NT2/D1 (cell line): ENCODE results near the gene OBSCN.

Experiments used
- DNase-seq: peaks from one replicate; pipeline ENCODE4 v3.0.0-alpha.2; 2011; ENCODE audit warnings: low read depth, low spot score
- H3K27me3 ChIP-seq: 2 replicates; pipeline ENCODE4 v1.6.0; 2011; ENCODE audit warnings: mild to moderate bottlenecking; ENCODE audit not compliant: insufficient read length, insufficient read depth
- H3K36me3 ChIP-seq: 2 replicates; pipeline ENCODE4 v1.6.1; 2011; ENCODE audit warnings: mild to moderate bottlenecking, low read length, mixed read lengths; ENCODE audit not compliant: insufficient read depth, insufficient read length
- H3K4me1 ChIP-seq: 2 replicates; pipeline ENCODE4 v1.5.1; 2011; ENCODE audit not compliant: insufficient read depth, insufficient read length
- H3K4me3 ChIP-seq: 2 replicates; pipeline ENCODE4 v1.5.1; 2011; ENCODE audit warnings: low read depth; ENCODE audit not compliant: insufficient read length
- H3K9ac ChIP-seq: 2 replicates; pipeline ENCODE4 v1.6.0; 2011; ENCODE audit warnings: low read depth; ENCODE audit not compliant: insufficient read length
- H3K9me3 ChIP-seq: 2 replicates; pipeline ENCODE4 v1.5.1; 2011; ENCODE audit warnings: mild to moderate bottlenecking, low read length; ENCODE audit not compliant: insufficient read depth
- SUZ12 ChIP-seq: IDR thresholded peaks from 2 replicates; pipeline ENCODE4 v1.6.1; 2011; ENCODE audit not compliant: insufficient read length, insufficient read depth; ENCODE audit errors: extremely low read depth
- YY1 ChIP-seq: IDR thresholded peaks from 2 replicates; pipeline ENCODE4 v1.6.1; 2011; ENCODE audit not compliant: insufficient read length, insufficient read depth
- ZNF274 ChIP-seq: IDR thresholded peaks from 2 replicates; pipeline ENCODE4 v1.6.1; 2011; ENCODE audit warnings: mild to moderate bottlenecking, low read depth, low read length

Gene OBSCN

DNA sequence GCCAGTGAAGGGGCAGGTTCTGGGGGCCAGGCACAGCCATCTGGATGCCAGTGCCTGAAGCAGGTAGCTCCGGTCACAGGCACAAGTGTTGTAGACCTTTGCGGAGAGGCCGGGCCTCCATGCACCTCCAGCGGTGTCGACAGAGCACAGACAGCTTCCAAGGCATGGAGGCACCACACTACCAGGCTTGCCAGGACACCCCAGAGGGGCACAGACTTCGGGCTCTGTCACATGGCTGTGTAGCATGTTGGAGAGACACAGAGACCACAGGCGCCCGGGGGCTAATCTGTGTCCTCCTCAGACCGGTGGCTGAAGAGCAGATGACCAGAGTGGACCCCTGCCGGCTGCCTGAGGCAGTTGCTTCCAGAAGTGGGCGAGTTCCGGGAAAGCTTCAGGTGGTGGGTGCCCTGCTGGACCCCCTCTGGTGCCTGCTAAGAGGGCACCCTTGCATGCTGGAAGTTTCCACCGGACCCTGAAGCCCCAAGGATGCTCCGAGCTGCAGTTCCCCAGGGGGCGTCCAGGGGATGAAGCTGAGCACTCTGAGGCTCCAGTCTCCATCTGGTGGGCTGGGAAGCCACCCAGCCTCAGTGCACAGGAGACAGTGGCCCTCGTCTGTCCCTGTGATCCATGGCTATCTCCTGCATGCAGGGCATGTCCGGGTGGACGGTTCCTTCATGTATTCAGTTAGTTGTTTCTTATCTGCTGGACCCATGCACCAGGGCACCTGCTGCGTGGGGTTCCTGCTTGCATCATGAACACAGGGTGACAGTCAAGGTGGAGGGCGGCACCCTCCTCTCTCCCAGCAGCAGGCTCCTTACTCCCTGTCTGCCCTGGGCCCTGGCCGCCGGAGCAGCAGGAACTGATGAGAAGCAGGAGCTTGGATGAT, 82.4 kb downstream of the OBSCN start:
- no peak overlapping the region for H3K9ac ChIP-seq
- no peak for TF ChIP-seq YY1
- H3K4me1 ChIP-seq = no peaks in the 10 kb centered on the region
- DNase-seq = no peak
- no peak overlapping the region for H3K4me3 ChIP-seq
- H3K36me3 ChIP-seq = peaks cover 79% of the 10 kb centered on the region
- H3K9me3 ChIP-seq = no peaks in the 10 kb centered on the region
- H3K27me3 ChIP-seq = no peaks in the 10 kb centered on the region

DNA sequence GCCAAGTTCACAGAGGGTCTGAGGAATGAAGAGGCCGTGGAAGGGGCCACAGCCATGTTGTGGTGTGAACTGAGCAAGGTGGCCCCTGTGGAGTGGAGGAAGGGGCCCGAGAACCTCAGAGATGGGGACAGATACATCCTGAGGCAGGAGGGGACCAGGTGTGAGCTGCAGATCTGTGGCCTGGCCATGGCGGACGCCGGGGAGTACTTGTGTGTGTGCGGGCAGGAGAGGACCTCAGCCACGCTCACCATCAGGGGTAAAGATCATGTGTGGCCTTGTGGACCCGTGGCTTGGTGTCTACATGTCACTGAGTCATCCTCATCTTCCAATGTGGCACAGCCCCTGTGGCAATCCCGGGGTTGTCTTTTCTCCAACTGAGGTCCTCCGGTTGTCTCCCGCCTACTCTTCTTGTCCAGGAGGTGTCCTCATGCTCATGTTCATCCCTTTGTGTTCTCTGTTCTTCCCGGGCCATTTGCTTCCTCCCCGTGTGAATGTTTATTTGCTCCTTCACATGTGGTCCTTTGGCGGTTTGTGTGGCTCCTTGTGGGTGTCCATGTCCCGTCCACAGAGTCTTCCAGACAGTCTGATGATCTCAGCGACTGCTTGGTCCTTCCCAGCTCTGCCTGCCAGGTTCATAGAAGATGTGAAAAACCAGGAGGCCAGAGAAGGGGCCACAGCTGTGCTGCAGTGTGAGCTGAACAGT, 84.2 kb downstream of the OBSCN start:
- H3K9me3 ChIP-seq = no peaks in the 10 kb centered on the region
- no peaks in the 10 kb centered on the region for H3K4me1 ChIP-seq
- no peak overlapping the region for H3K4me3 ChIP-seq
- no peak overlapping the region for H3K9ac ChIP-seq
- H3K36me3 ChIP-seq = peaks cover 71% of the 10 kb centered on the region
- no peaks in the 10 kb centered on the region for H3K27me3 ChIP-seq
- no peak for DNase-seq
- TF ChIP-seq SUZ12 = no peak
- TF ChIP-seq ZNF274 = no peak
- no peak for TF ChIP-seq YY1

DNA sequence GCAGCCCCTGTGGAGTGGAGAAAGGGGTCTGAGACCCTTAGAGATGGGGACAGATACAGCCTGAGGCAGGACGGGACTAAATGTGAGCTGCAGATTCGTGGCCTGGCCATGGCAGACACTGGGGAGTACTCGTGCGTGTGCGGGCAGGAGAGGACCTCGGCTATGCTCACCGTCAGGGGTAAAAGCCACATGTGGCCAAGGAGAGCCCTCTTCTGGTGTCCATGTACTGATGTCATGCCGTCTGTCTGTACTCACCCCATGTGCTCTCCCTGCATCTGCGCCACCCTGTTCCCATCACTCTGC, 84.7 kb downstream of the OBSCN start:
- peaks cover 70% of the 10 kb centered on the region for H3K36me3 ChIP-seq
- no peak overlapping the region for H3K4me3 ChIP-seq
- H3K9ac ChIP-seq = no peak overlapping the region
- no peaks in the 10 kb centered on the region for H3K9me3 ChIP-seq
- H3K4me1 ChIP-seq = no peaks in the 10 kb centered on the region
- no peak for TF ChIP-seq ZNF274
- no peak for TF ChIP-seq YY1
- TF ChIP-seq SUZ12 = no peak
- DNase-seq = no peak
- H3K27me3 ChIP-seq = no peaks in the 10 kb centered on the region

DNA sequence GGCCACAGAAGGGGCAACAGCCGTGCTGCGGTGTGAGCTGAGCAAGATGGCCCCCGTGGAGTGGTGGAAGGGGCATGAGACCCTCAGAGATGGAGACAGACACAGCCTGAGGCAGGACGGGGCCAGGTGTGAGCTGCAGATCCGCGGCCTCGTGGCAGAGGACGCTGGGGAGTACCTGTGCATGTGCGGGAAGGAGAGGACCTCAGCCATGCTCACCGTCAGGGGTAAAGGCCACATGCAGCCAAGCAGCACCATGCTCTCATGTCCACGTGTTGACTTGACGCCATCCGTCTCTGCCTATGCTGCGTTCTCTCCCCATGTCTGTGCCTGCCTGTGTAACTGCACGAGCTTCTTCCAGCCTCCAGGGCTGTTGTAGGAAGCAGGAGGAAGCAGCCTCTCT, 85.5 kb downstream of the OBSCN start:
- no peak for TF ChIP-seq YY1
- TF ChIP-seq SUZ12 = no peak
- TF ChIP-seq ZNF274 = no peak
- no peaks in the 10 kb centered on the region for H3K9me3 ChIP-seq

DNA sequence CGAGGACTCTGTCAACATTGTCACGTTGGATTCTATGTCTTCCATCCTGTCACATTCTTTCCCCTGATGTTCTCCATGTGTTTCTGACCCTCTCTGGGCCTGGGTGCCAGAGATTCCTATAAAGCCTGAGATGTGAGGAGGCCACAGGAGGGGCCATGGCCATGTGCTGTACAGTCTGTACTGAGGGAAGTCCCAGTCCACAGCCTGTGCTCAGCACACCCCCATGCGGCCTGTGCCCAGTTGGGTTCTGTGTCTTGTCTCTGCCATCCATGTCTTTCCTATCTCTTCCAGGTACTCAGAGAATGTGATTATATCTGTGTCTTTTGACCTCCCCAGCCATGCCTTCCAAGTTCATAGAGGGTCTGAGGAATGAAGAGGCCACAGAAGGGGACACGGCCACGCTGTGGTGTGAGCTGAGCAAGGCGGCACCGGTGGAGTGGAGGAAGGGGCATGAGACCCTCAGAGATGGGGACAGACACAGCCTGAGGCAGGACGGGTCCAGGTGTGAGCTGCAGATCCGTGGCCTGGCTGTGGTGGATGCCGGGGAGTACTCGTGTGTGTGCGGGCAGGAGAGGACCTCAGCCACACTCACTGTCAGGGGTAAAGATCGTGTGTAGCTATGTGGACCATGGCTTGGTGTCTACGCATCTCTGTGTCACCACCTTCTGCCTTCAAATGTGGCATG, 86.1 kb downstream of the OBSCN start:
- Histone ChIP-seq H3K4me1 (no peaks in the 10 kb centered on the region), H3K9me3 (peaks cover under 1% of the 10 kb centered on the region; the same call in 1 of the 2 replicates), H3K4me3 (no peak overlapping the region), H3K36me3 (peaks cover 67% of the 10 kb centered on the region), H3K9ac (no peak overlapping the region), H3K27me3 (no peaks in the 10 kb centered on the region)
- DNase-seq = no peak
- no peak for TF ChIP-seq YY1
- TF ChIP-seq SUZ12 = no peak
- no peak for TF ChIP-seq ZNF274

More for the DNA sequence above, 85.5 kb downstream of the OBSCN start:
- Histone ChIP-seq H3K4me3 (no peak overlapping the region), H3K9ac (no peak overlapping the region), H3K27me3 (no peaks in the 10 kb centered on the region), H3K36me3 (peaks cover 67% of the 10 kb centered on the region), H3K4me1 (no peaks in the 10 kb centered on the region)
- no peak for DNase-seq

DNA sequence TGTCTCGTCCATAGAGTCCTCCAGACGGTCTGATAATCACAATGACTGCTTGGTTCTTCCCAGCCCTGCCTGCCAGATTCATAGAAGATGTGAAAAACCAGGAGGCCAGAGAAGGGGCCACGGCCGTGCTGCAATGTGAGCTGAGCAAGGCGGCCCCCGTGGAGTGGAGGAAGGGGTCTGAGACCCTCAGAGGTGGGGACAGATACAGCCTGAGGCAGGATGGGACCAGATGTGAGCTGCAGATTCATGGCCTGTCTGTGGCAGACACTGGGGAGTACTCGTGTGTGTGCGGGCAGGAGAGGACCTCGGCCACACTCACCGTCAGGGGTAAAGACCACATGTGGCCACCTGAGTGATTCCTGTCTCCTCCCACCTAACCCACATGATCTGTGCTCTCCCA, 86.9 kb downstream of the OBSCN start:
- no peak overlapping the region for H3K4me3 ChIP-seq
- TF ChIP-seq YY1 (no peak), SUZ12 (no peak), ZNF274 (no peak)
- no peaks in the 10 kb centered on the region for H3K4me1 ChIP-seq
- no peak overlapping the region for H3K9ac ChIP-seq
- H3K9me3 ChIP-seq = peaks cover 8% of the 10 kb centered on the region; the same call in 1 of the 2 replicates
- no peaks in the 10 kb centered on the region for H3K27me3 ChIP-seq
- DNase-seq = no peak
- peaks cover 71% of the 10 kb centered on the region for H3K36me3 ChIP-seq

DNA sequence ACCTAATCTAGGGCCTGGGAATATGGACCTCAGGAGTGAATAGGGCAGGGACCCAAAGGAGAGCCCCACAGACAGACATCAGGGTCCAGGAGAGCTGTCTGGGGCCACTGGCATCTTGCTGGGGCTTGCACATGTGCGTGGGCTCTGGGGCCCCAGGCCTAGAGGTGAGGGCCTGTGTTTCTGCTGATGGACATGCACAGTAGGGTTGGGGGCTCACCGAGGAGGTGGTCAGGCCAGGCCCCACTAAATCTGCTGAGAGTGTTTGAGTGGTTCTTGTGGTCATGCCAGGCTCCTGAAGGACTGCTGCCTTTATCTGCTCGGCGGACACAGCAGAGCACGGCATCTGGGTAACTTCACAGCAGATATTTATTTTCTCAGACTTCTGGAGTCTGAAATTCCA, 87.4 kb downstream of the OBSCN start:
- Histone ChIP-seq H3K27me3 (no peaks in the 10 kb centered on the region), H3K4me1 (no peaks in the 10 kb centered on the region), H3K9ac (no peak overlapping the region), H3K4me3 (no peak overlapping the region), H3K9me3 (peaks cover 13% of the 10 kb centered on the region; the same call in 1 of the 2 replicates), H3K36me3 (peaks cover 71% of the 10 kb centered on the region)
- TF ChIP-seq YY1 (no peak), ZNF274 (no peak), SUZ12 (no peak)
- no peak for DNase-seq
